Hepatocyte (in vitro differentiated cells): ENCODE results near the gene RPTOR. TPM values are rescaled to one million over a fixed set of nuclear protein-coding genes. Genes with fewer than 3 reads are reported as not detected.

Experiments used
- DNase-seq: peaks from one replicate; pipeline ENCODE4 v3.0.0-alpha.2; 2016; ENCODE audit warnings: low spot score
- H2AFZ ChIP-seq: fragments of 200-600 bp; sonication (generic); 2 replicates; pipeline ENCODE4 v1.6.0; 2016; ENCODE audit warnings: antibody characterized with exemption, mild to moderate bottlenecking
- H3K27ac ChIP-seq: fragments of 200-600 bp; sonication (generic); 2 replicates; pipeline ENCODE4 v1.5.1; 2016; ENCODE audit warnings: mild to moderate bottlenecking
- H3K27me3 ChIP-seq: fragments of 200-600 bp; sonication (generic); 2 replicates; pipeline ENCODE4 v1.6.1; 2016
- H3K36me3 ChIP-seq: fragments of 200-600 bp; sonication (generic); replicated peaks from 2 replicates; pipeline ENCODE4 v1.5.1; 2016; ENCODE audit warnings: low read depth; ENCODE audit not compliant: insufficient read depth
- H3K4me1 ChIP-seq: fragments of 200-600 bp; sonication (generic); 2 replicates; pipeline ENCODE4 v1.5.1; 2016; ENCODE audit warnings: mild to moderate bottlenecking, moderate library complexity; ENCODE audit not compliant: insufficient read depth
- H3K4me2 ChIP-seq: fragments of 200-600 bp; sonication (generic); 2 replicates; pipeline ENCODE4 v1.6.0; 2016
- H3K4me3 ChIP-seq: fragments of 200-600 bp; sonication (generic); 2 replicates; pipeline ENCODE4 v1.5.1; 2016; ENCODE audit warnings: mild to moderate bottlenecking
- H3K79me2 ChIP-seq: fragments of 200-600 bp; sonication (generic); 2 replicates; pipeline ENCODE4 v1.6.0; 2017; ENCODE audit warnings: mild to moderate bottlenecking
- H3K9me2 ChIP-seq: fragments of 200-600 bp; sonication (generic); replicated peaks from 2 replicates; pipeline ENCODE4 v1.6.0; 2017; ENCODE audit warnings: mild to moderate bottlenecking; ENCODE audit not compliant: insufficient read depth
- H3K9me3 ChIP-seq: fragments of 200-600 bp; sonication (generic); 2 replicates; pipeline ENCODE4 v1.5.1; 2016; ENCODE audit warnings: low read depth, mild to moderate bottlenecking
- H4K20me1 ChIP-seq: fragments of 200-600 bp; sonication (generic); 2 replicates; pipeline ENCODE4 v1.6.0; 2016; ENCODE audit warnings: mild to moderate bottlenecking; ENCODE audit not compliant: insufficient read depth, poor library complexity, severe bottlenecking
- CTCF ChIP-seq: fragments of 200-600 bp; sonication (generic); IDR thresholded peaks from 2 replicates; pipeline ENCODE4 v1.5.1; 2016; ENCODE audit warnings: antibody characterized with exemption, mild to moderate bottlenecking; ENCODE audit not compliant: poor library complexity
- EZH2 ChIP-seq: fragments of 200-600 bp; sonication (generic); IDR thresholded peaks from 2 replicates; pipeline ENCODE4 v1.6.1; 2016; ENCODE audit warnings: antibody characterized with exemption, mild to moderate bottlenecking, borderline replicate concordance
- EZH2phosphoT487 ChIP-seq: fragments of 200-600 bp; sonication (generic); IDR thresholded peaks from one replicate; pipeline ENCODE4 v1.6.1; 2018; ENCODE audit warnings: antibody characterized with exemption, mild to moderate bottlenecking, low read depth, moderate library complexity; ENCODE audit not compliant: unreplicated experiment, severe bottlenecking
- WGBS: methylation state at CpG from one replicate; pipeline ENCODE4 v1.1.6; 2016; ENCODE audit warnings: low lambda C conversion rate; ENCODE audit errors: missing lambda C conversion rate; 5-methylcytosine and 5-hydroxymethylcytosine counted together
- polyA plus RNA-seq: library from polyadenylated mRNA; unstranded; fragments of >200 nt; fragmentation: Nextera tagmentation; extraction: Ambion mirVana; gene quantifications from 2 replicates; pipeline ENCODE4 v1.2.1, GENCODE V29; 2016
- total RNA-seq: library from RNA; depleted of rRNA; stranded (reverse); fragments of >200 nt; gene quantifications from 2 replicates; pipeline ENCODE4 v1.2.3, GENCODE V29; 2014

Gene RPTOR
- total and polyA plus RNA-seq, 2 experiments from 2014 or later = 14.1 to 20.6 TPM

- H3K36me3 ChIP-seq = no peaks in the 10 kb centered on the region
- WGBS = 90% methylated on average over 12 of the region's 19 CpGs
Observed at GRCh38 chr17:80967404-80967872, 422.8 kb downstream of the RPTOR start.

GRCh38 chr17:80968602-80969029 lies 424.0 kb downstream of the RPTOR start:
- no peaks in the 10 kb centered on the region for H3K36me3 ChIP-seq
- H2AFZ ChIP-seq = no peak overlapping the region
- no peak overlapping the region for H3K27ac ChIP-seq
- H3K27me3 ChIP-seq = no peaks in the 10 kb centered on the region
- H3K4me2 ChIP-seq = no peak overlapping the region
- TF ChIP-seq EZH2phosphoT487 (no peak), EZH2 (no peak), CTCF (no peak)
- H3K4me1 ChIP-seq = peaks cover 11% of the 10 kb centered on the region
- no peaks in the 10 kb centered on the region for H4K20me1 ChIP-seq
- peak; percentile 52 for DNase-seq
- no peaks in the 10 kb centered on the region for H3K9me3 ChIP-seq
- no peak overlapping the region for H3K4me3 ChIP-seq
- H3K79me2 ChIP-seq = no peaks in the 10 kb centered on the region
- no peaks in the 10 kb centered on the region for H3K9me2 ChIP-seq
- 45% methylated on average over 17 of the region's 17 CpGs for WGBS

More at GRCh38 chr17:80967404-80967872, 422.8 kb downstream of the RPTOR start:
- no peaks in the 10 kb centered on the region for H3K79me2 ChIP-seq
- H4K20me1 ChIP-seq = no peaks in the 10 kb centered on the region
- no peaks in the 10 kb centered on the region for H3K9me3 ChIP-seq
- H3K27me3 ChIP-seq = no peaks in the 10 kb centered on the region
- no peak overlapping the region for H3K27ac ChIP-seq
- DNase-seq = no peak
- no peaks in the 10 kb centered on the region for H3K9me2 ChIP-seq
- H2AFZ ChIP-seq = no peak overlapping the region
- peaks cover 11% of the 10 kb centered on the region for H3K4me1 ChIP-seq
- TF ChIP-seq EZH2phosphoT487 (no peak), CTCF (no peak), EZH2 (no peak)
- no peak overlapping the region for H3K4me2 ChIP-seq
- no peak overlapping the region for H3K4me3 ChIP-seq

- Histone ChIP-seq H3K4me2 (no peak overlapping the region), H3K9me2 (no peaks in the 10 kb centered on the region), H2AFZ (no peak overlapping the region), H4K20me1 (no peaks in the 10 kb centered on the region), H3K36me3 (no peaks in the 10 kb centered on the region), H3K79me2 (no peaks in the 10 kb centered on the region), H3K9me3 (no peaks in the 10 kb centered on the region), H3K27ac (no peak overlapping the region), H3K27me3 (no peaks in the 10 kb centered on the region), H3K4me1 (peaks cover 11% of the 10 kb centered on the region), H3K4me3 (no peak overlapping the region)
- DNase-seq = no peak
- 71% methylated on average over 15 of the region's 20 CpGs for WGBS
- TF ChIP-seq EZH2phosphoT487 (no peak), CTCF (no peak)
Observed at GRCh38 chr17:80969030-80969673, 424.5 kb downstream of the RPTOR start.
